Upper lobe of left lung (tissue), 6 donors: ENCODE data around the gene PKMYT1. TPM values are rescaled to one million over a fixed set of nuclear protein-coding genes. Genes with fewer than 3 reads are reported as not detected.

Experiments
- ATAC-seq, 2 donors: fragments of 200-7000 bp; cut with Tn5 transposase; one replicate each; pipeline ENCODE4 v1.9.1; 2022; ENCODE audit warnings: mild to moderate bottlenecking in 2 of 2, moderate library complexity in 2 of 2; ENCODE audit not compliant: low FRiP score in 2 of 2
- DNase-seq, 2 donors: peaks; one replicate each; pipeline ENCODE4 v3.0.0-alpha.2; 2019 to 2020
- H3K27ac ChIP-seq, 4 donors: fragments of 200-600 bp; sonication (generic); one replicate each; pipeline ENCODE4 v1.5.1; 2016 to 2019
- H3K27me3 ChIP-seq, 4 donors: fragments of 200-600 bp; sonication (generic); one replicate each; pipeline ENCODE4 v1.5.1; 2017 to 2019
- H3K36me3 ChIP-seq, 4 donors: fragments of 200-600 bp; sonication (generic); one replicate each; pipeline ENCODE4 v1.5.1; 2016 to 2019
- H3K4me1 ChIP-seq, 4 donors: fragments of 200-600 bp; sonication (generic); one replicate each; pipeline ENCODE4 v1.5.1; 2018 to 2019
- H3K4me3 ChIP-seq, 4 donors: fragments of 200-600 bp; sonication (generic); one replicate each; pipeline ENCODE4 v1.5.1; 2017 to 2019; ENCODE audit warnings: mild to moderate bottlenecking in 2 of 4, moderate library complexity in 1 of 4
- H3K9me3 ChIP-seq, 4 donors: fragments of 200-600 bp; sonication (generic); one replicate each; pipeline ENCODE4 v1.5.1; 2018 to 2019
- EP300 ChIP-seq, 4 donors: sonication (generic); formaldehyde crosslinking; IDR thresholded peaks; one replicate each; pipeline ENCODE4 v1.5.1; 2017; ENCODE audit warnings: antibody characterized with exemption in 4 of 4, control low read depth in 2 of 4
- POLR2A ChIP-seq, 4 donors: fragments of 450-650 bp; IDR thresholded peaks; one replicate each; pipeline ENCODE4 v1.5.1; 2016 to 2017; ENCODE audit warnings: antibody characterized with exemption in 4 of 4, mild to moderate bottlenecking in 2 of 4
- POLR2AphosphoS5 ChIP-seq, 2 donors: sonication (generic); formaldehyde crosslinking; IDR thresholded peaks; one replicate each; pipeline ENCODE4 v1.5.1; 2017; ENCODE audit warnings: antibody characterized with exemption in 2 of 2
- WGBS, 2 donors: methylation state at CpG; one replicate each; pipeline ENCODE4 v1.1.5; 2017 to 2018; 5-methylcytosine and 5-hydroxymethylcytosine counted together
- total RNA-seq, 6 donors: library from RNA; depleted of rRNA in 4 of 6; stranded (reverse); fragments of >200 nt in 4 of 6; gene quantifications; one replicate each; pipeline versions ENCODE4 v1.1.0 to v1.2.1, GENCODE V29; 2016 to 2021
- TF ChIP-seq, protein P1 (sequence below), 6 experiments: fragments of 450-650 bp in 4 of 6; fragments of 200-600 bp in 2 of 6; sonication (generic) in 2 of 6; IDR thresholded peaks; one replicate each; pipeline ENCODE4 v1.5.1; 2016 to 2019; ENCODE audit warnings: antibody characterized with exemption in 6 of 6
- donor health status: DM: no; HTN: no; CAD: no; lungs with moderate emphysema.
- donor health status: DM: no; HTN: yes; CAD: no; lungs with severe emphysema.

PKMYT1 gene
- total RNA-seq, 6 donors from 2014 or later: 0.39 to 19.1 (median 5.4) TPM

DNA sequence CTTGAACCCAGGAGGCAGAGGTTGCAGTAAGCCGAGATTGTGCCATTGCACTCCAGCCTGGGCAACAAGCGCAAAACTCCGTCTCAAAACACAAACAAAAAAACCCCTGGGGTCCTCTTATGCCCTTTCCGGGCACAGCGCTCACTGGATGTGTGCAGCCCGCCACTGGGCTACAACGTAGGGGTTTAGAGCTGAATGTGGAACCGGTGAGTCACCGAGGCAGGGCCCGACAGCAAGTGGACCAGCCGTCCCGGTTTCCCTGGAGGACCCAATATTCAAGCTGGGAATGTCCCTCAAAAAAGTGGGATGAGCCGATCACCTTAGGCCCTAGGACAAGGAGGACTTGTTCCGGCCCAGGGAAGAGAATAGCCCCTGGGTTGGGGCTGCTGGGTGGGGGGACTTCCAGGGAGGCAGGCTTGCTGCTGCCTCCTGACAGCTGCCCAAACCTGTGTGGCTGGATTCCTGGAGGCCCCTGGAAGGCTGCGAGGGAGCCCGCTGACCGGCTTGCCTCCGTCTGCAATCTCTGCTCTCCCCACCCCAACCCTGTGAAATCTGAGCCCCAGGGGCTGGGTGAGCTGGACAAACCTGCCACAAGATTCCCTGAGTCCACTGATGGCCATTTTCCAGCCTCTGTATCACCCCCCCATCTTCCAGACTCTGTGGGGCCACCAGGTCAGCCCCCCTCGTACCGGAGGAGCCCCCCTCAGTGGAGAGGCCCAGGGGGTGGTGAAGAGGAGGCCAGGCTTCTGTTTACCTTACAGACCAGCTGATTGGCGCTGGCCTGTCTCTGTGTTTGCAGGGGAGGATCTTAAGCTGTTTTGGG is 29.5 kb upstream of the PKMYT1 start:
- Histone ChIP-seq H3K27me3 (no peaks in the 10 kb centered on the region), H3K27ac (peak overlapping the region; percentile 58 to 78 (median 74))
- ATAC-seq: peak in 1 of 2 donors; percentile 69

DNA sequence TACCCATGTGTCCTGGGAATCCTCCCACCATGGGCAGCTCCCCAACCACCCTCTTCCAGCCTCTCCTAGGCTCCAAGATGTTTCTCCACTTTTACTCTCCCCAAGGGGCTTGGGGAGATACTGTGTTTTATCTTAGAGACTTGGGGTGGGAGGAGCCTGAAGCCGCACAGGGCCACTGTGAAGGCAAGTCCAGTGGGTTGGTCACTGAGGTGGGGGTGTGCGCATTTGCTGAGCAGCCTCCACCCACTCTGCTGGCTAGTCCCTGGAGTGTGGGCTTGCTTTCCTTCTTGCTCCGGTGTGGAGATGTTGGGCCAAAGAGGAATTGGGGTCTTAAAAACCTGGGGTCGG is 28.4 kb upstream of the PKMYT1 start:
- Histone ChIP-seq H3K27me3 (no peaks in the 10 kb centered on the region), H3K4me1 (peaks cover 22 to 58% (median 38%) of the 10 kb centered on the region in 4 donors)
- WGBS, 2 donors: 40 to 64% methylated on average over 1 to 4 of the region's 4 CpGs

More for the DNA sequence above, 29.5 kb upstream of the PKMYT1 start:
- WGBS, 2 donors: 44 to 45% methylated on average over 10 to 21 of the region's 21 CpGs
- Histone ChIP-seq H3K36me3 (no peaks in the 10 kb centered on the region), H3K4me1 (peaks cover 21 to 56% (median 37%) of the 10 kb centered on the region in 4 donors), H3K4me3 (no peak overlapping the region), H3K9me3 (no peaks in the 10 kb centered on the region)
- peak in 1 of 2 donors; percentile 90 for DNase-seq
- TF ChIP-seq EP300 (IDR thresholded peaks at IDR 0.05) (peak in 1 of 4 donors; percentile 40), POLR2A (IDR thresholded peaks at IDR 0.05) (peak in 2 of 4 donors; percentile 18 to 41), POLR2AphosphoS5 (IDR thresholded peaks at IDR 0.05) (peak in 1 of 2 donors; percentile 32)
- TF ChIP-seq, protein P1, sequence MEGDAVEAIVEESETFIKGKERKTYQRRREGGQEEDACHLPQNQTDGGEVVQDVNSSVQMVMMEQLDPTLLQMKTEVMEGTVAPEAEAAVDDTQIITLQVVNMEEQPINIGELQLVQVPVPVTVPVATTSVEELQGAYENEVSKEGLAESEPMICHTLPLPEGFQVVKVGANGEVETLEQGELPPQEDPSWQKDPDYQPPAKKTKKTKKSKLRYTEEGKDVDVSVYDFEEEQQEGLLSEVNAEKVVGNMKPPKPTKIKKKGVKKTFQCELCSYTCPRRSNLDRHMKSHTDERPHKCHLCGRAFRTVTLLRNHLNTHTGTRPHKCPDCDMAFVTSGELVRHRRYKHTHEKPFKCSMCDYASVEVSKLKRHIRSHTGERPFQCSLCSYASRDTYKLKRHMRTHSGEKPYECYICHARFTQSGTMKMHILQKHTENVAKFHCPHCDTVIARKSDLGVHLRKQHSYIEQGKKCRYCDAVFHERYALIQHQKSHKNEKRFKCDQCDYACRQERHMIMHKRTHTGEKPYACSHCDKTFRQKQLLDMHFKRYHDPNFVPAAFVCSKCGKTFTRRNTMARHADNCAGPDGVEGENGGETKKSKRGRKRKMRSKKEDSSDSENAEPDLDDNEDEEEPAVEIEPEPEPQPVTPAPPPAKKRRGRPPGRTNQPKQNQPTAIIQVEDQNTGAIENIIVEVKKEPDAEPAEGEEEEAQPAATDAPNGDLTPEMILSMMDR (IDR thresholded peaks at IDR 0.05): no peak

DNA sequence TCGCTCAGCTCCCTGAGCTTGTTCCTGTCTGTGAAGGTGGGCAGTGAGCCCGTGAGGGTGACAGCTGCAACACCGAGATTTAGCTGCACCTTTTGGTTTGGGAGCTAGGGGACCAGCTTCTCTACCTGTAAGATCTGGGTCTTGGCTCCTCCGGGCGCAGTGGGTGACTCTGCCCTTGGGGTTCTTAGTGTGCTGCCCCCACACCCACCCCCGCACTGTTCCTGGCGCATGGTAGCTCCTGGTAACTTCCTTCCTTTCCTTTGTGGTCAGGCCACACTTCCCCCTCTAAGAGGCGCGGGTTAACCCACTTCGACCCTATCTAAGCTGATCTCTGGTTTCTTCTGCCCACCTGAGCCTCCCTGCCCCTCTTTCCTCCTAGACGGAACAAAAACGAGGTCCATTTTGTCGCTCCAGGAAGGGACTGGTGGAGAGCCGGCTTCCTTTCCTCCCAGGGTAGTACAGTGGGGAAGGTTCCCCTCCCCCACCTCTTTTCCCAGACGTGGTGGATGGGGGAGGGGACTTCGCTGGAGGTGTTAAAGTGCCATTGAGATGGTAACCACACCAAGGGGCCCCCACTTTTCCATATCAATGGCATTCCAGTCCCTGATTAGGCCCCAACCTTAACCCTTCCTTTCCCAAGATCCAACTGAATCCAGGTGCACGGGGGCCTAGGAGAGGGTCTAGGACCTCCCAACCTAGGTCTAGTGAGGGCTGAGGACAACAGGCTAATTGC is 27.9 kb upstream of the PKMYT1 start:
- H3K9me3 ChIP-seq: no peaks in the 10 kb centered on the region
- TF ChIP-seq POLR2A (IDR thresholded peaks at IDR 0.05) (no peak), POLR2AphosphoS5 (IDR thresholded peaks at IDR 0.05) (peak in 1 of 2 donors; percentile 17), EP300 (IDR thresholded peaks at IDR 0.05) (no peak)
- TF ChIP-seq, protein P1 (IDR thresholded peaks at IDR 0.05): no peak
- no peaks in the 10 kb centered on the region for H3K36me3 ChIP-seq
- peak overlapping the region; percentile 36 to 78 (median 74) for H3K27ac ChIP-seq
- WGBS, 2 donors: 11 to 13% methylated on average over 16 to 17 of the region's 17 CpGs
- H3K27me3 ChIP-seq: no peaks in the 10 kb centered on the region
- H3K4me3 ChIP-seq: peak overlapping the region in 1 of 4 donors; percentile 26
- DNase-seq (peak in 1 of 2 donors; percentile 74), ATAC-seq (no peak)
- H3K4me1 ChIP-seq: peaks cover 25 to 62% (median 38%) of the 10 kb centered on the region in 4 donors

More for the DNA sequence above, 28.4 kb upstream of the PKMYT1 start:
- H3K27ac ChIP-seq: peak overlapping the region; percentile 58 to 78 (median 74)
- H3K36me3 ChIP-seq: no peaks in the 10 kb centered on the region
- H3K9me3 ChIP-seq: no peaks in the 10 kb centered on the region
- H3K4me3 ChIP-seq: no peak overlapping the region
- ATAC-seq (no peak), DNase-seq (no peak)
- TF ChIP-seq POLR2A (IDR thresholded peaks at IDR 0.05): no peak
- TF ChIP-seq, protein P1 (IDR thresholded peaks at IDR 0.05): no peak
- no peak for TF ChIP-seq POLR2AphosphoS5 (IDR thresholded peaks at IDR 0.05)
- no peak for TF ChIP-seq EP300 (IDR thresholded peaks at IDR 0.05)

DNA sequence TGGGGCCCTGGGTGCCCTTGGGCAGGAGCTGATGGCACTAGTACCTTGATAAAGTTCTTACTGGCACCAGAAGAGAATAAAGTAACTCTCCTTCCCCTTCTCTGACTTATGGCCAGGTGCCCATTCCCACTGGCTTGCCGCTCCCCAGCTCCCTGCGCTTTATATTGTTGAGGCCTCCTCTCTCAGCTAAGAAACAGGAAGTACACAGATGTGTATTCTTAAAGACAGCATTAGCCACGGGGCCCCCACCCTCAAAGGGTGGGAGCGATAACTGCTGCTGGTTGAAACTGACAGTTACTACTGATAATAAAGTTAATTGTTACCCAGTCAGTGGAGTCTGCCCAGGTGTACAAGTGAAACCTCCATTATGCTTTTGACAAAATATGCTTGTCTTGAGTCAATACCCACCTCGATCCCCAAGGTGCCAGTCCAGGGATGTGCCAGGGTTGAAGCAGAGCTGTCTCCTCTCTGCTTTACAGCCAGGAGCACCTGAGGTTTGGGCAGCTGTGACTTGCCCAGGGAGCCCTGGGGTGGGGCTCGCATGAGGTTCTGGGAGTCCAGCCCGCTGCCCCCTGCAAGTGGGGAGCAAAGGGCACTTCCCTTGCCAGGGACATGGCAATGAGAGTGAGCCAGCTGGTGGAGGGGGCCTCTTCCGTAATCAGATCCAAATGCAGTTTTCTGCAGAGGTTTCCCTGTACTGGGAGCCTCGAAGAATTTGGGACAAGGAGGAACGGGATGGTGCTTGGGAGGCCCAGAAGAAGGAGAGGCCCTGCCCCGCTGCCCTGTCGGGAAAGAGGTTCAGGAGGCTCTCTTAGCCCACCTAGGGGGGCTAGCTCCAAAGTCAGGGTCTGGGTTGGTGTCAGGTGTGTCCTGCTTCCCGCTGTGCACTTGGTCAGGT is 27.1 kb upstream of the PKMYT1 start:
- Histone ChIP-seq H3K4me1 (peaks cover 23 to 62% (median 36%) of the 10 kb centered on the region in 4 donors), H3K27me3 (no peaks in the 10 kb centered on the region), H3K27ac (peak overlapping the region; percentile 35 to 78 (median 74)), H3K9me3 (no peaks in the 10 kb centered on the region), H3K4me3 (peak overlapping the region in 1 of 4 donors; percentile 26), H3K36me3 (no peaks in the 10 kb centered on the region)
- DNase-seq: no peak
- WGBS, 2 donors: 51 to 55% methylated on average over 11 to 13 of the region's 13 CpGs
- ATAC-seq: no peak
- TF ChIP-seq POLR2A (IDR thresholded peaks at IDR 0.05) (no peak), POLR2AphosphoS5 (IDR thresholded peaks at IDR 0.05) (no peak), EP300 (IDR thresholded peaks at IDR 0.05) (no peak)
- TF ChIP-seq, protein P1 (IDR thresholded peaks at IDR 0.05): no peak
